ENCODE measurements around the gene GABRB3. TPM values are rescaled to one million over a fixed set of nuclear protein-coding genes. Genes with fewer than 3 reads are reported as not detected.

The GABRB3 gene
- total RNA-seq, 2 donors from 2014 or later, result not detected

Other genes with a start within 250 kb of the GABRB3 start
- not detected for gene GABRA5, start 94.0 kb upstream of the GABRB3 start, total RNA-seq
- not detected for gene GABRG3, start 198.1 kb upstream of the GABRB3 start, total RNA-seq